Breast epithelium (tissue), 4 donors: ENCODE results near the gene ZFR2. TPM values are rescaled to one million over a fixed set of nuclear protein-coding genes. Genes with fewer than 3 reads are reported as not detected.

Source experiments
- DNase-seq, 2 donors: peaks; one replicate each; pipeline ENCODE4 v3.0.0-alpha.2; 2019; ENCODE audit warnings: low spot score in 2 of 2
- H3K27ac ChIP-seq, 2 donors: fragments of 200-600 bp; sonication (generic) in 1 of 2; one replicate each; pipeline ENCODE4 v1.5.1; 2016 to 2019; ENCODE audit warnings: mild to moderate bottlenecking in 1 of 2
- H3K27me3 ChIP-seq, 2 donors: fragments of 200-600 bp; sonication (generic) in 1 of 2; one replicate each; pipeline versions ENCODE4 v1.5.1 to v1.6.0; 2017 to 2019; ENCODE audit warnings: control low read depth in 1 of 2, mild to moderate bottlenecking in 1 of 2
- H3K36me3 ChIP-seq: fragments of 200-600 bp; one replicate; pipeline ENCODE4 v1.5.1; 2019
- H3K4me1 ChIP-seq, 2 donors: fragments of 200-600 bp; sonication (generic); one replicate each; pipeline ENCODE4 v1.5.1; 2016 to 2019; ENCODE audit warnings: control low read depth in 1 of 2
- H3K4me3 ChIP-seq, 3 donors: fragments of 200-600 bp; sonication (generic); 1 replicate in 2 of 3; 2 replicates in 1 of 3; pipeline ENCODE4 v1.5.1; 2016 to 2019; ENCODE audit warnings: mild to moderate bottlenecking in 3 of 3, moderate library complexity in 2 of 3
- H3K9me3 ChIP-seq, 2 donors: fragments of 200-600 bp; sonication (generic) in 1 of 2; one replicate each; pipeline ENCODE4 v1.5.1; 2016 to 2019; ENCODE audit warnings: control low read depth in 1 of 2
- POLR2A ChIP-seq: fragments of 450-650 bp; IDR thresholded peaks from one replicate; pipeline ENCODE4 v1.6.1; 2016; ENCODE audit warnings: antibody characterized with exemption, mild to moderate bottlenecking, moderate library complexity
- POLR2AphosphoS5 ChIP-seq, 3 donors: sonication (generic); formaldehyde crosslinking; IDR thresholded peaks; one replicate each; pipeline ENCODE4 v1.6.1; 2017; ENCODE audit warnings: antibody characterized with exemption in 3 of 3
- intact Hi-C: fragments of 100-400 bp; cut with DNase I; formaldehyde crosslinking; loops from one replicate; pipeline ENCODE4 v1.15.1; 2023; ENCODE audit warnings: low total_unique reads
- total RNA-seq, 3 donors: library from RNA; depleted of rRNA; stranded (reverse); fragments of >200 nt; gene quantifications; one replicate each; pipeline ENCODE4 v1.1.0, GENCODE V29; 2016
- TF ChIP-seq, protein P1 (sequence below), 3 donors: fragments of 450-650 bp; IDR thresholded peaks; one replicate each; pipeline ENCODE4 v1.5.1; 2016 to 2017; ENCODE audit warnings: antibody characterized with exemption in 3 of 3, mild to moderate bottlenecking in 3 of 3, moderate library complexity in 3 of 3

ZFR2 gene
- total RNA-seq, 3 donors from 2014 or later: 0.98 TPM; not detected in 2

DNA sequence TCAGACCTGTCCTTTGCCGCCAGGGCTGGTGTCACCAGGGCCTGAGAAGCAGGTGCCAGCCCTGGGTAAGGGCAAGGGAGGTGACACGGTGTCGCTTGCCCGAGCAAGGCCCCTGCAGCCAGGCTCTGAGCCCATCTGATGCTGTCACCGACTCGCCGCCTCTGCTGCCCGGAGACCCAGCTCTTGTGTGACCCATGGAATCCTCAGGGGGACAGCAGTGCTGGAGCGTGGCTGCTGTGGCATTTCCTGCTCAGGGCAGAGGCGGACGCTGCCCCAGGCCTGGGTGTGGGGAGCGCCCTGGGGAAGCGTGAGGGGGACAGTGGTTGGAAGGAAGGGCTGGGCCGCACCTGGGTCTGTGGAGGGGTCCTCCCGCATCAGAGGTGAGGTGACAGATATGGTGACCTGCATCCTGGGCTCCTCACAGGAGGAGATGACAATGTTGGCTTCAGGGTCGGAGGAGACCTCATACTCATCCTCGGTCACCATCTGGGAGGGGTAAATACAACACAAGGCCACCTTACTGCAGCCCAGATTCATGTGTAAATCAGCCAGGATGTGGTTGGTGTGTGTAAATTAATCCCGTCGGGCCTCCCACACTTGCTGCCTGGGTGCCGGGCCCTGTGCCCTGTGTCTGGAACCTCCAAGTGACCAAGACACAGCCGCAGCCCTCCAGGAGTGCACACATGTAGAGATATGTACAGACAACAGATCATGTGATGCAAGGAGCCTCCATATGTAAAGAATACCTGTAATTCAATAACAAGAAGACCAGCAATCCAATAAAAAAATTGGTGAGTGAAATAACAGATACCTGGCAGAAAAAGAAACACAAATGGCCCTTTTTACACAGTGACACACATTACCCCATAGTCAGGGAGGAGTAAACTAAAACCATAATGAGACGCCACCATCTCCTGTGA is 55.1 kb downstream of the ZFR2 start:
- peaks cover 0 to 4% of the 10 kb centered on the region in 2 donors for H3K27me3 ChIP-seq
- no peak for DNase-seq
- H3K4me1 ChIP-seq: no peaks in the 10 kb centered on the region
- no peak overlapping the region for H3K4me3 ChIP-seq
- intact Hi-C loops: no loop called here
- no peaks in the 10 kb centered on the region for H3K36me3 ChIP-seq
- no peaks in the 10 kb centered on the region for H3K9me3 ChIP-seq
- no peak overlapping the region for H3K27ac ChIP-seq
- TF ChIP-seq POLR2A (no peak), POLR2AphosphoS5 (IDR thresholded peaks at IDR 0.05) (no peak)
- TF ChIP-seq, protein P1, sequence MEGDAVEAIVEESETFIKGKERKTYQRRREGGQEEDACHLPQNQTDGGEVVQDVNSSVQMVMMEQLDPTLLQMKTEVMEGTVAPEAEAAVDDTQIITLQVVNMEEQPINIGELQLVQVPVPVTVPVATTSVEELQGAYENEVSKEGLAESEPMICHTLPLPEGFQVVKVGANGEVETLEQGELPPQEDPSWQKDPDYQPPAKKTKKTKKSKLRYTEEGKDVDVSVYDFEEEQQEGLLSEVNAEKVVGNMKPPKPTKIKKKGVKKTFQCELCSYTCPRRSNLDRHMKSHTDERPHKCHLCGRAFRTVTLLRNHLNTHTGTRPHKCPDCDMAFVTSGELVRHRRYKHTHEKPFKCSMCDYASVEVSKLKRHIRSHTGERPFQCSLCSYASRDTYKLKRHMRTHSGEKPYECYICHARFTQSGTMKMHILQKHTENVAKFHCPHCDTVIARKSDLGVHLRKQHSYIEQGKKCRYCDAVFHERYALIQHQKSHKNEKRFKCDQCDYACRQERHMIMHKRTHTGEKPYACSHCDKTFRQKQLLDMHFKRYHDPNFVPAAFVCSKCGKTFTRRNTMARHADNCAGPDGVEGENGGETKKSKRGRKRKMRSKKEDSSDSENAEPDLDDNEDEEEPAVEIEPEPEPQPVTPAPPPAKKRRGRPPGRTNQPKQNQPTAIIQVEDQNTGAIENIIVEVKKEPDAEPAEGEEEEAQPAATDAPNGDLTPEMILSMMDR (IDR thresholded peaks at IDR 0.05): no peak

DNA sequence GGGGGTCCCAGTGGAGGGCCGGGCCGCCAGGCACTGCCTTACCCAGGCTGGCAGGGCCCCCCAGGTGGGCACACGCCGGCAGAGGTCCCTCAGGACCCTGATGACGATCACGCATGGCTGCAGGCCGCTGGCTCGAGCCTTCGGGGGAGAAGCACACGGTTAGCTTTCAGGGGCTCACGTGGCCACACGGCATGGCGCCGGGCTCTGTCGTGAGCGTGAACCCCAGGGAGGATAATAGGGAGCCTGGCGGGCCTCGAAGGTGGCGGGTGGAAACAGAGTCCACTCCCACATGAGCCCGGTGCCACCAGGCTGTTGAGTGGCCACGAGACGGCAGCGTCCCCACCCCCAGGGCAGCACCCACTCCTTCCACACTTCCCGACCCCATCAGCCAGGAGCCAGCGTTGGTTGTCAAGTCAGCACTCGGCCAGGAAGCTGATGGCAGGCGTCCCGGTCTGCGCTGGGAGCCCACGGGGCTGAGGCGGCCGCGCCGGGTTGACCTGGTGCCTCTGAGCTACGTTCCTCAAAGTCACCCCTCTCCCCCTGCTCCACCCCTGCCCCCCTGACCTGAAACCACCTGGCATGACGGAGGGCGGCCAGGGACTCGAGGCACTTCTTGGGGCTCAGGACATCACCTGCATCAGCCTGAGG is 58.0 kb downstream of the ZFR2 start:
- Histone ChIP-seq H3K4me1 (no peaks in the 10 kb centered on the region), H3K36me3 (no peaks in the 10 kb centered on the region), H3K4me3 (no peak overlapping the region), H3K27me3 (peaks cover 0 to 4% of the 10 kb centered on the region in 2 donors), H3K27ac (no peak overlapping the region), H3K9me3 (no peaks in the 10 kb centered on the region)
- intact Hi-C loops: no loop called here
- TF ChIP-seq POLR2A (no peak), POLR2AphosphoS5 (IDR thresholded peaks at IDR 0.05) (no peak)
- TF ChIP-seq, protein P1 (IDR thresholded peaks at IDR 0.05): no peak
- DNase-seq: no peak

DNA sequence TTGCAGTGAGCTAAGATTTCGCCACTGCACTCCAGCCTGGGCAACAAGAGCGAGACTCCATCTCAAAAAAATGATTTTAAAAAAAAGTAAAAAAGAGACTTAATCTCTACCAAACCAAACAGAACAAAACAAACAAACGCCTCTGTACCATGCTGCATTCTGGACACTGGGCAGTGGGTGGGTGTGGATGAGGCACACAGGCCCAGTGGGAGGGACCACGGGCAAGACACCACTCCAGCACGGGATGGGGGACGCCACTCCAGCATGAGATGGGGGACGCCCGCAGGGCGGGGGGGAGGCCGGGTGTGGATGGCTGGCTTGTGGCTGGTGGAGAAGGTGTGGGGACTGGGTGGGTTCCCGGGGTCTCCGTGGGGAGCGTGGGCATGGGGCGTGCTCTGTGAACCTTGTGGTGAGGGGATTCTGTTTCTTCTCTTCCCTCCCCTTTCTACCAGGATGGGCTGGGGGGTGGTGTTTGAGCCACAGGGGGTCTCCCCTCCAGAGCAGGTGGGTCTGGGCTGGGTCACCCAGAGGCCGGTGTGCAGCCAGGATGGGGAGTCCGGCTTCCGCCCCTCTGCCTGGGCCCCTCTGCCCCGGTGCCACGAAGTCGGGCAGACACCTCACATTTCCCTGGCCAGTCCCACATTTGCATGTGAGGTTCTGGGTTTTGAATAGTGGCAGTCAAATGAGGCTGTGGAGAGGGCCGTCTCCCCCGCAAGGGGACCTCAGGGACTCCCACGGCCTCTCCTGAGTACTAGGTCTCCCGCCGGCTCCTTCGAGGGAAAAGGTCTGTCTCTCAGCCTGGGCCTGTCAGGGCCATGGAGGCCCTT is 58.7 kb downstream of the ZFR2 start:
- no peaks in the 10 kb centered on the region for H3K36me3 ChIP-seq

DNA sequence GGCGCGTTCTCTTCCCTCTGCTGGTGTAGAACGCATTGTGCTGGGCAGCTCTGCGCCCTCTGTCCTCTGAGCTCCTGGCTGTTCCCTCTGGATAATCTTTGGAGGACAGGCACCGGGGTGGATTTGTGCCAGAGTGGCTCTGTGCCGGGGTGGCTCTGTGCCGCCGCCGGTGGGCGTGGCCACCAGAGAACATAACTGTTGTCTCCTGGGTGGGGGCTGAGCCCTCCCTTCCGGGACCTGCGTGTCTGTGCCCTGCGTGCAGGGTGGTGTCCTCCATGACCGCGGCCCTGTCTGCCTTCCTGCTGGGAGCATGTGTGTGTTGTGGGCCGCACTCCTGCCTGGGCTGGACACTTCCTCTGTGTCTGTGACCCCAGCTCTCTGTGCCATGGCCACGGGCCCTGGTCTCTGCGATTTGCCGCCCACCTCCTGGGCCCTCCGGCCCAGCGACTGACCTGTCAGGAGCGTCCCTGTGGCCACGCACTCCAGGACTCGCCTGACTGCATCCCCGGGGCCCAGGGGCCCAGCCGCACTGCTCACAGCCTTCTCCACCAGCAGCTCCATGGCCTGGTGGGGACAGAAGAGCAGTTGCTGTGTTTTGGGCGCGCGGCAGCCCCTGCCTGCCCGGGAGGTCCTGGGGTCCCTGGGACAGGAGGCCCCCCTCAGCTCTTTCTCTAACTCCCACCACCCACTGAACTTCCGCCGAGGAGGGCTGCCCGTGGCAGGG is 60.3 kb downstream of the ZFR2 start:
- no peaks in the 10 kb centered on the region for H3K9me3 ChIP-seq
- H3K36me3 ChIP-seq: no peaks in the 10 kb centered on the region
- H3K27me3 ChIP-seq: peaks cover 0 to 8% of the 10 kb centered on the region in 2 donors
- no peak for DNase-seq
- intact Hi-C loops: no loop called here
- H3K27ac ChIP-seq: no peak overlapping the region
- no peaks in the 10 kb centered on the region for H3K4me1 ChIP-seq
- no peak overlapping the region for H3K4me3 ChIP-seq
- TF ChIP-seq POLR2A (no peak), POLR2AphosphoS5 (IDR thresholded peaks at IDR 0.05) (no peak)
- TF ChIP-seq, protein P1 (IDR thresholded peaks at IDR 0.05): no peak

More for the DNA sequence above, 58.7 kb downstream of the ZFR2 start:
- Histone ChIP-seq H3K9me3 (no peaks in the 10 kb centered on the region), H3K4me3 (no peak overlapping the region), H3K27ac (no peak overlapping the region), H3K27me3 (peaks cover 0 to 4% of the 10 kb centered on the region in 2 donors), H3K4me1 (no peaks in the 10 kb centered on the region)
- TF ChIP-seq, protein P1 (IDR thresholded peaks at IDR 0.05): no peak
- no peak for TF ChIP-seq POLR2A
- TF ChIP-seq POLR2AphosphoS5 (IDR thresholded peaks at IDR 0.05): no peak
- intact Hi-C loops: no loop called here
- no peak for DNase-seq
